ENCODE measurements around the gene FAM53B.

DNA sequence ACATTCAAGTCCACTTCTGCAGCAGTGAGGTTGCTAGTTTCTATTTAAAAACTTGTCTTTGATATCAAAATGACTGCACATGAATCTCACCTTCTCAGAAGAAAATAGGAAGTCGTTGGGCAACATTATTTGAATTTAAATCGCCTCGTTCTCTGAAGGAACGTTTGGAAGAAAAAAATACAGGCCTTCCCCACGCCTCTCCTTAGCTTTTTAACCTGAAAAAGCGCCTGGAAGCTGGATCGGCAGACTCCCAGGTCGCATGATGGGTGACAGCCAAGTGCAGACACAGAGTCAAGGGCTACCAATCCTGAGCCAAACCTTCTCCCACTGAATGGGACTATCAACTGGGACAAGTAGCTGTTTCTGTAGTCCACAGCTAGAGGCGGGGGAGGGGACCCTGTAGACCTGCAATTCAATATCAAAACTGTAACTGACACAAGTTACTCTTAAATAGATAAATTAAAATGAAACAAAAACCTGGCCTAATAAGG lies 2.2 kb downstream of the FAM53B start:
- TF ChIP-seq, protein P1, sequence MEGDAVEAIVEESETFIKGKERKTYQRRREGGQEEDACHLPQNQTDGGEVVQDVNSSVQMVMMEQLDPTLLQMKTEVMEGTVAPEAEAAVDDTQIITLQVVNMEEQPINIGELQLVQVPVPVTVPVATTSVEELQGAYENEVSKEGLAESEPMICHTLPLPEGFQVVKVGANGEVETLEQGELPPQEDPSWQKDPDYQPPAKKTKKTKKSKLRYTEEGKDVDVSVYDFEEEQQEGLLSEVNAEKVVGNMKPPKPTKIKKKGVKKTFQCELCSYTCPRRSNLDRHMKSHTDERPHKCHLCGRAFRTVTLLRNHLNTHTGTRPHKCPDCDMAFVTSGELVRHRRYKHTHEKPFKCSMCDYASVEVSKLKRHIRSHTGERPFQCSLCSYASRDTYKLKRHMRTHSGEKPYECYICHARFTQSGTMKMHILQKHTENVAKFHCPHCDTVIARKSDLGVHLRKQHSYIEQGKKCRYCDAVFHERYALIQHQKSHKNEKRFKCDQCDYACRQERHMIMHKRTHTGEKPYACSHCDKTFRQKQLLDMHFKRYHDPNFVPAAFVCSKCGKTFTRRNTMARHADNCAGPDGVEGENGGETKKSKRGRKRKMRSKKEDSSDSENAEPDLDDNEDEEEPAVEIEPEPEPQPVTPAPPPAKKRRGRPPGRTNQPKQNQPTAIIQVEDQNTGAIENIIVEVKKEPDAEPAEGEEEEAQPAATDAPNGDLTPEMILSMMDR (conservative IDR thresholded peaks at IDR 0.05; ENCODE audit: low read length) = no peak
- no peak for TF ChIP-seq EZH2phosphoT487 (IDR thresholded peaks at IDR 0.05; ENCODE audit: borderline replicate concordance, low read depth, low read length)
